Peyer's patch (tissue), 4 donors: ENCODE results near the gene CTSH.

ENCODE experiments used
- POLR2A ChIP-seq, 2 donors: fragments of 450-650 bp; IDR thresholded peaks; one replicate each; pipeline ENCODE4 v1.5.1; 2017; ENCODE audit warnings: antibody characterized with exemption in 2 of 2, mild to moderate bottlenecking in 2 of 2, moderate library complexity in 2 of 2
- TF ChIP-seq, protein P1 (sequence below), 6 experiments: fragments of 450-650 bp in 4 of 6; fragments of 200-600 bp in 2 of 6; sonication (generic) in 1 of 6; IDR thresholded peaks; one replicate each; pipeline ENCODE4 v1.5.1; 2017 to 2019; ENCODE audit warnings: antibody characterized with exemption in 6 of 6, mild to moderate bottlenecking in 3 of 6, moderate library complexity in 1 of 6

DNA sequence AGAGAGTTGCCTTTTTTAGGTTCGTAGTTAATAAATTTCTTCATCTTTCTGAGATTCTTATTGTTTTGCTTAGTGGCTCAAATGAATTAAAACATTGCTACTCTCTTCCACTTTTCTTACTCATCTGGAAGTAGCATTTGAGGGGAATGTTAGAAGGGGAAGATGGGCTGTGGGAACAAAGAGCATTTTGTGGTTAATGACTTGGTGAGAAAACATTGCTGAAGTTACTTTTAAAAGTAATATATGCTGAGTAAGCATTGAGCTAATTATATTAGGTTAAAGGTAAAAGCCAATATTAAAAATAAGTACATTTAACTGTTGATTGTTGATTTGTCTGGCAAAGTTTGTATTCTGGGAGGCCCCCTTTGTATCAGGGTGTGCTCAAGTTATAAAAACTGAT, 66.5 kb downstream of the CTSH start:
- TF ChIP-seq, protein P1, sequence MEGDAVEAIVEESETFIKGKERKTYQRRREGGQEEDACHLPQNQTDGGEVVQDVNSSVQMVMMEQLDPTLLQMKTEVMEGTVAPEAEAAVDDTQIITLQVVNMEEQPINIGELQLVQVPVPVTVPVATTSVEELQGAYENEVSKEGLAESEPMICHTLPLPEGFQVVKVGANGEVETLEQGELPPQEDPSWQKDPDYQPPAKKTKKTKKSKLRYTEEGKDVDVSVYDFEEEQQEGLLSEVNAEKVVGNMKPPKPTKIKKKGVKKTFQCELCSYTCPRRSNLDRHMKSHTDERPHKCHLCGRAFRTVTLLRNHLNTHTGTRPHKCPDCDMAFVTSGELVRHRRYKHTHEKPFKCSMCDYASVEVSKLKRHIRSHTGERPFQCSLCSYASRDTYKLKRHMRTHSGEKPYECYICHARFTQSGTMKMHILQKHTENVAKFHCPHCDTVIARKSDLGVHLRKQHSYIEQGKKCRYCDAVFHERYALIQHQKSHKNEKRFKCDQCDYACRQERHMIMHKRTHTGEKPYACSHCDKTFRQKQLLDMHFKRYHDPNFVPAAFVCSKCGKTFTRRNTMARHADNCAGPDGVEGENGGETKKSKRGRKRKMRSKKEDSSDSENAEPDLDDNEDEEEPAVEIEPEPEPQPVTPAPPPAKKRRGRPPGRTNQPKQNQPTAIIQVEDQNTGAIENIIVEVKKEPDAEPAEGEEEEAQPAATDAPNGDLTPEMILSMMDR (IDR thresholded peaks at IDR 0.05) = no peak
- TF ChIP-seq POLR2A (IDR thresholded peaks at IDR 0.05) = no peak
